GM12875 (cell line): ENCODE results near the gene SLIT3.

Experiments
- H3K4me3 ChIP-seq: one replicate; pipeline ENCODE4 v1.5.1; 2011; ENCODE audit warnings: low read depth, low read length, control low read depth
- CTCF ChIP-seq: IDR thresholded peaks from 2 replicates; pipeline ENCODE4 v1.5.1; 2011; ENCODE audit warnings: low read depth, mild to moderate bottlenecking, control low read depth, inconsistent platforms, low read length, moderate library complexity, borderline replicate concordance; ENCODE audit not compliant: insufficient read depth

The SLIT3 gene

GRCh38 chr5:168612996-168613395 lies 687.9 kb downstream of the SLIT3 start:
- TF ChIP-seq CTCF = no peak

GRCh38 chr5:168612123-168612522 lies 688.8 kb downstream of the SLIT3 start:
- no peak for TF ChIP-seq CTCF

More at GRCh38 chr5:168612996-168613395, 687.9 kb downstream of the SLIT3 start:
- no peak overlapping the region for H3K4me3 ChIP-seq

More at GRCh38 chr5:168612123-168612522, 688.8 kb downstream of the SLIT3 start:
- H3K4me3 ChIP-seq = no peak overlapping the region
